ENCODE data around the gene MOGAT2. TPM values are rescaled to one million over a fixed set of nuclear protein-coding genes. Genes with fewer than 3 reads are reported as not detected.

The MOGAT2 gene
- total and polyA plus RNA-seq, 2 of the 13 experiments (the other 11 are each of a cell fraction or from before 2014, with no cell fraction given) = 27.2 to 27.8 TPM

DNA sequence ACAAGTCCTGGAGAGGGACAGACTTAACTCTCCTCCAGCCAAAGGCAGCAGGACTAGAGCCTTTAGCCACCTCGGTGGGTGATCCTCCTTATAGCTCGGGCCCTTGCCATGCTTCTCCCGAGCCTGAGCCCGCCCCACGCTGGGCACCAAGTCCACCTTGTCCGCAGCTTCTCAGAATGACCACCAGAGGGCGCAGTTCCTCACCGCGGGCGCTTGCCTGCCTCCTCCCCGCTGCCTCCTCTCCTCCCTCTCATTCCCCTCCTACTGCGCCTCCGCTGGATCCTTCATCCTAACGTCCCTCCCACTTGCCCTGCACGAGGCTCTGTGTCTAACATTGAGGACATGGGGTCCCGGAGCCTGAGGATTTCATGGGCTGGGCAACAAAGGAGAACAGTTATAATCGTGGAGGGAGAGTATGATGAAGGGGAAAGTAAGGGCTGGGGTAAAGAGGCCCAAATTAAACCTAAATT, 11.3 kb upstream of the MOGAT2 start (continued):
- TF ChIP-seq GLMP (CRISPR knock-in tag; IDR thresholded peaks at IDR 0.05; ENCODE audit: borderline replicate concordance) (no peak), CEBPG (CRISPR knock-in tag; IDR thresholded peaks at IDR 0.05) (no peak), MTF2 (CRISPR knock-in tag; IDR thresholded peaks at IDR 0.05; ENCODE audit: borderline replicate concordance) (no peak), ZNF160 (CRISPR knock-in tag; IDR thresholded peaks at IDR 0.05) (no peak), SIX1 (CRISPR knock-in tag; IDR thresholded peaks at IDR 0.05; ENCODE audit: borderline replicate concordance) (no peak), KDM2A (CRISPR knock-in tag; IDR thresholded peaks at IDR 0.05; ENCODE audit: borderline replicate concordance, low read depth) (peak; percentile 85), ELF1 (CRISPR knock-in tag; IDR thresholded peaks at IDR 0.05) (no peak), POLR2AphosphoS5 (IDR thresholded peaks at IDR 0.05; ENCODE audit: low read depth, low read length) (no peak), CHD4 (IDR thresholded peaks at IDR 0.05; ENCODE audit: borderline replicate concordance, low read length) (no peak), AGO2 (optimal IDR thresholded peaks at IDR 0.05; ENCODE audit: low read depth, low read length) (no peak), ZSCAN12 (CRISPR knock-in tag; IDR thresholded peaks at IDR 0.05) (no peak), NFE2 (CRISPR knock-in tag; IDR thresholded peaks at IDR 0.05) (no peak), PREB (CRISPR knock-in tag; IDR thresholded peaks at IDR 0.05) (no peak), ZNF335 (CRISPR knock-in tag; IDR thresholded peaks at IDR 0.05) (no peak), KMT2B (CRISPR knock-in tag; IDR thresholded peaks at IDR 0.05) (no peak), ZNF841 (CRISPR knock-in tag; IDR thresholded peaks at IDR 0.05; ENCODE audit: borderline replicate concordance) (no peak), FOXM1 (CRISPR knock-in tag; IDR thresholded peaks at IDR 0.05) (no peak), PHF5A (CRISPR knock-in tag; IDR thresholded peaks at IDR 0.05; ENCODE audit: low read depth, unreplicated experiment) (no peak)
- TF ChIP-seq, protein P1, sequence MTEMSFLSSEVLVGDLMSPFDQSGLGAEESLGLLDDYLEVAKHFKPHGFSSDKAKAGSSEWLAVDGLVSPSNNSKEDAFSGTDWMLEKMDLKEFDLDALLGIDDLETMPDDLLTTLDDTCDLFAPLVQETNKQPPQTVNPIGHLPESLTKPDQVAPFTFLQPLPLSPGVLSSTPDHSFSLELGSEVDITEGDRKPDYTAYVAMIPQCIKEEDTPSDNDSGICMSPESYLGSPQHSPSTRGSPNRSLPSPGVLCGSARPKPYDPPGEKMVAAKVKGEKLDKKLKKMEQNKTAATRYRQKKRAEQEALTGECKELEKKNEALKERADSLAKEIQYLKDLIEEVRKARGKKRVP (CRISPR knock-in tag; IDR thresholded peaks at IDR 0.05) = no peak
- TF ChIP-seq, protein P2, sequence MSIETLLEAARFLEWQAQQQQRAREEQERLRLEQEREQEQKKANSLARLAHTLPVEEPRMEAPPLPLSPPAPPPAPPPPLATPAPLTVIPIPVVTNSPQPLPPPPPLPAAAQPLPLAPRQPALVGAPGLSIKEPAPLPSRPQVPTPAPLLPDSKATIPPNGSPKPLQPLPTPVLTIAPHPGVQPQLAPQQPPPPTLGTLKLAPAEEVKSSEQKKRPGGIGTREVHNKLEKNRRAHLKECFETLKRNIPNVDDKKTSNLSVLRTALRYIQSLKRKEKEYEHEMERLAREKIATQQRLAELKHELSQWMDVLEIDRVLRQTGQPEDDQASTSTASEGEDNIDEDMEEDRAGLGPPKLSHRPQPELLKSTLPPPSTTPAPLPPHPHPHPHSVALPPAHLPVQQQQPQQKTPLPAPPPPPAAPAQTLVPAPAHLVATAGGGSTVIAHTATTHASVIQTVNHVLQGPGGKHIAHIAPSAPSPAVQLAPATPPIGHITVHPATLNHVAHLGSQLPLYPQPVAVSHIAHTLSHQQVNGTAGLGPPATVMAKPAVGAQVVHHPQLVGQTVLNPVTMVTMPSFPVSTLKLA (IDR thresholded peaks at IDR 0.05) = no peak
- TF ChIP-seq, protein P3, sequence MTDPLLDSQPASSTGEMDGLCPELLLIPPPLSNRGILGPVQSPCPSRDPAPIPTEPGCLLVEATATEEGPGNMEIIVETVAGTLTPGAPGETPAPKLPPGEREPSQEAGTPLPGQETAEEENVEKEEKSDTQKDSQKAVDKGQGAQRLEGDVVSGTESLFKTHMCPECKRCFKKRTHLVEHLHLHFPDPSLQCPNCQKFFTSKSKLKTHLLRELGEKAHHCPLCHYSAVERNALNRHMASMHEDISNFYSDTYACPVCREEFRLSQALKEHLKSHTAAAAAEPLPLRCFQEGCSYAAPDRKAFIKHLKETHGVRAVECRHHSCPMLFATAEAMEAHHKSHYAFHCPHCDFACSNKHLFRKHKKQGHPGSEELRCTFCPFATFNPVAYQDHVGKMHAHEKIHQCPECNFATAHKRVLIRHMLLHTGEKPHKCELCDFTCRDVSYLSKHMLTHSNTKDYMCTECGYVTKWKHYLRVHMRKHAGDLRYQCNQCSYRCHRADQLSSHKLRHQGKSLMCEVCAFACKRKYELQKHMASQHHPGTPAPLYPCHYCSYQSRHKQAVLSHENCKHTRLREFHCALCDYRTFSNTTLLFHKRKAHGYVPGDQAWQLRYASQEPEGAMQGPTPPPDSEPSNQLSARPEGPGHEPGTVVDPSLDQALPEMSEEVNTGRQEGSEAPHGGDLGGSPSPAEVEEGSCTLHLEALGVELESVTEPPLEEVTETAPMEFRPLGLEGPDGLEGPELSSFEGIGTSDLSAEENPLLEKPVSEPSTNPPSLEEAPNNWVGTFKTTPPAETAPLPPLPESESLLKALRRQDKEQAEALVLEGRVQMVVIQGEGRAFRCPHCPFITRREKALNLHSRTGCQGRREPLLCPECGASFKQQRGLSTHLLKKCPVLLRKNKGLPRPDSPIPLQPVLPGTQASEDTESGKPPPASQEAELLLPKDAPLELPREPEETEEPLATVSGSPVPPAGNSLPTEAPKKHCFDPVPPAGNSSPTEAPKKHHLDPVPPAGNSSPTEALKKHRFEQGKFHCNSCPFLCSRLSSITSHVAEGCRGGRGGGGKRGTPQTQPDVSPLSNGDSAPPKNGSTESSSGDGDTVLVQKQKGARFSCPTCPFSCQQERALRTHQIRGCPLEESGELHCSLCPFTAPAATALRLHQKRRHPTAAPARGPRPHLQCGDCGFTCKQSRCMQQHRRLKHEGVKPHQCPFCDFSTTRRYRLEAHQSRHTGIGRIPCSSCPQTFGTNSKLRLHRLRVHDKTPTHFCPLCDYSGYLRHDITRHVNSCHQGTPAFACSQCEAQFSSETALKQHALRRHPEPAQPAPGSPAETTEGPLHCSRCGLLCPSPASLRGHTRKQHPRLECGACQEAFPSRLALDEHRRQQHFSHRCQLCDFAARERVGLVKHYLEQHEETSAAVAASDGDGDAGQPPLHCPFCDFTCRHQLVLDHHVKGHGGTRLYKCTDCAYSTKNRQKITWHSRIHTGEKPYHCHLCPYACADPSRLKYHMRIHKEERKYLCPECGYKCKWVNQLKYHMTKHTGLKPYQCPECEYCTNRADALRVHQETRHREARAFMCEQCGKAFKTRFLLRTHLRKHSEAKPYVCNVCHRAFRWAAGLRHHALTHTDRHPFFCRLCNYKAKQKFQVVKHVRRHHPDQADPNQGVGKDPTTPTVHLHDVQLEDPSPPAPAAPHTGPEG (CRISPR knock-in tag; IDR thresholded peaks at IDR 0.05) = no peak
